ENCODE results near the gene HOXA7. TPM values are rescaled to one million over a fixed set of nuclear protein-coding genes. Genes with fewer than 3 reads are reported as not detected.

HOXA7 gene
- total and polyA plus RNA-seq, 2 donors (not counting 3 experiments of a cell fraction or from before 2014, with no cell fraction given), result 18.1 to 18.5 TPM

GRCh38 chr7:27177795-27178320 lies 21.4 kb upstream of the HOXA7 start:
- intact Hi-C loops (cut with micrococcal nuclease) (loop anchor here (1.0 kb wide), 1 partner anchor 7 kb away; the partner anchor contains the start of gene HOXA11), dilution Hi-C loops (cut with MboI; ENCODE audit: extremely low pct_ligation_motif_present, low sequenced_read_pairs) (no loop called here)
- Histone ChIP-seq H3K4me2 (ENCODE audit: insufficient read depth, low read length) (peak overlapping the region; percentile 98), H3K79me2 (ENCODE audit: control insufficient read depth, insufficient read depth, low read length) (peaks cover 94% of the 10 kb centered on the region), H3K4me1 (ENCODE audit: control insufficient read depth, extremely low read depth, insufficient read depth, low read length) (peaks cover 61% of the 10 kb centered on the region), H3K27me3 (ENCODE audit: control insufficient read depth in 2 of 2, insufficient read depth in 2 of 2, low read length in 2 of 2) (no peaks in the 10 kb centered on the region), H3K4me3 (replicated peaks in 1 of 3; ENCODE audit: insufficient read depth in 1 of 3, low read depth in 1 of 3, low read length in 3 of 3) (peak overlapping the region; percentile 53 to 94 (median 69)), H2AFZ (ENCODE audit: low read depth, low read length) (no peak overlapping the region), H4K20me1 (replicated peaks; ENCODE audit: control insufficient read depth, extremely low read depth, insufficient read depth, low read length) (no peaks in the 10 kb centered on the region), H3K9me3 (replicated peaks; ENCODE audit: control insufficient read depth, insufficient read depth, low read length) (no peaks in the 10 kb centered on the region), H3K9ac (replicated peaks; ENCODE audit: extremely low read depth, insufficient read depth, low read length) (peak overlapping the region; percentile 95), H3K27ac (ENCODE audit: insufficient read depth, low read depth, low read length) (peak overlapping the region; percentile 96), H3K36me3 (ENCODE audit: control insufficient read depth in 2 of 2, extremely low read depth in 1 of 2, insufficient read depth in 2 of 2, low read length in 2 of 2) (no peaks in the 10 kb centered on the region), H3K9me1 (replicated peaks; ENCODE audit: control insufficient read depth, extremely low read depth, insufficient read depth, low read length) (no peaks in the 10 kb centered on the region)
- ChIA-PET POLR2A (interaction anchor here (0.9 to 2.5 kb wide), 3 partner anchors 7 to 12 kb away, joined by 3 to 8 read pairs (median 7); partner anchors contain the start of genes HOXA11 and HOXA9), CTCF (interaction anchor here (0.7 to 8.0 kb wide), 15 partner anchors 8 to 597 kb away, joined by 3 to 86 read pairs (median 8); partner anchors contain the start of genes HOXA3, HOXA5, HOXA6 and HOXA7)
- DNase-seq (ENCODE audit: low read depth, low spot score) (no peak), FAIRE-seq (no peak)
- BruUV-seq (replicated peaks), result no TSS peak
- no peak for TF ChIP-seq CTCF (IDR thresholded peaks at IDR 0.05; ENCODE audit: extremely low read depth in 1 of 2, insufficient read depth in 1 of 2, low read depth in 1 of 2, low read length in 2 of 2)
- TF ChIP-seq FOS (IDR thresholded peaks at IDR 0.05; ENCODE audit: borderline replicate concordance, insufficient read depth, low read length), result no peak
- TF ChIP-seq POLR2A (IDR thresholded peaks at IDR 0.05; ENCODE audit: low read depth, low read length), result no peak
- TF ChIP-seq EZH2 (IDR thresholded peaks at IDR 0.05; ENCODE audit: borderline replicate concordance, low read depth, low read length, severe bottlenecking), result no peak
- TF ChIP-seq MAX (IDR thresholded peaks at IDR 0.05; ENCODE audit: insufficient read depth, insufficient read length), result no peak
- no peak for TF ChIP-seq JUN (IDR thresholded peaks at IDR 0.05; ENCODE audit: borderline replicate concordance, insufficient read depth, insufficient read length, low read depth)
- TF ChIP-seq MYC (IDR thresholded peaks at IDR 0.05; ENCODE audit: low read depth, low read length), result no peak
- TF ChIP-seq POLR2AphosphoS5 (IDR thresholded peaks at IDR 0.05; ENCODE audit: insufficient read depth, low read depth, low read length), result no peak
- no peak for TF ChIP-seq GATA2 (IDR thresholded peaks at IDR 0.05; ENCODE audit: insufficient read depth, insufficient read length, low read depth, low read length)
